Measurements from ENCODE around the gene SLC39A8.
"Not testable (repeated sequence)": the region's sequence is repeated elsewhere in the genome, so short reads cannot be mapped to it uniquely, and the experiment has no call there.

SLC39A8 gene

GRCh38 chr4:102298716-102299115 lies 46.6 kb downstream of the SLC39A8 start:
- no peak for DNase-seq

- DNase-seq, result no peak
Measured at GRCh38 chr4:102295153-102295862, 50.0 kb downstream of the SLC39A8 start.

GRCh38 chr4:102288497-102288896 lies 56.8 kb downstream of the SLC39A8 start:
- no peak for DNase-seq

- DNase-seq, result no peak
Measured at GRCh38 chr4:102285831-102286230, 59.5 kb downstream of the SLC39A8 start.

GRCh38 chr4:102281171-102281839 lies 64.0 kb downstream of the SLC39A8 start:
- DNase-seq, result no peak

GRCh38 chr4:102273317-102273716 lies 72.0 kb downstream of the SLC39A8 start:
- DNase-seq, result not testable (repeated sequence)

GRCh38 chr4:102272318-102272717 lies 73.0 kb downstream of the SLC39A8 start:
- DNase-seq, result no peak

- no peak for DNase-seq
Measured at GRCh38 chr4:102268355-102268754, 76.9 kb downstream of the SLC39A8 start.

GRCh38 chr4:102263024-102263787 lies 82.1 kb downstream of the SLC39A8 start:
- DNase-seq, result no peak

- no peak for DNase-seq
Measured at GRCh38 chr4:102259702-102260101, 85.6 kb downstream of the SLC39A8 start.

GRCh38 chr4:102259081-102259480 lies 86.2 kb downstream of the SLC39A8 start:
- no peak for DNase-seq

- DNase-seq, result no peak
Measured at GRCh38 chr4:102256321-102256720, 89.0 kb downstream of the SLC39A8 start.

- no peak for DNase-seq
Measured at GRCh38 chr4:102253860-102254259, 91.4 kb downstream of the SLC39A8 start.

GRCh38 chr4:102252171-102252570 lies 93.1 kb downstream of the SLC39A8 start:
- DNase-seq, result no peak

- DNase-seq, result no peak
Measured at GRCh38 chr4:102250341-102250740, 94.9 kb downstream of the SLC39A8 start.

- no peak for DNase-seq
Measured at GRCh38 chr4:102247041-102247440, 98.2 kb downstream of the SLC39A8 start.

- no peak for DNase-seq
Measured at GRCh38 chr4:102246416-102246815, 98.9 kb downstream of the SLC39A8 start.

GRCh38 chr4:102244878-102245535 lies 100.3 kb downstream of the SLC39A8 start:
- DNase-seq, result no peak

GRCh38 chr4:102243296-102243695 lies 102.0 kb downstream of the SLC39A8 start:
- not testable (repeated sequence) for DNase-seq

GRCh38 chr4:102234243-102234838 lies 110.9 kb downstream of the SLC39A8 start:
- no peak for DNase-seq

- DNase-seq, result no peak
Measured at GRCh38 chr4:102230194-102230593, 115.1 kb downstream of the SLC39A8 start.

GRCh38 chr4:102227388-102227787 lies 117.9 kb downstream of the SLC39A8 start:
- DNase-seq, result no peak

GRCh38 chr4:102223461-102223860 lies 121.8 kb downstream of the SLC39A8 start:
- no peak for DNase-seq
